Keratinocyte (primary cell): ENCODE measurements around the gene PAX5. TPM values are rescaled to one million over a fixed set of nuclear protein-coding genes. Genes with fewer than 3 reads are reported as not detected.
"Not testable (repeated sequence)": the region's sequence is repeated elsewhere in the genome, so short reads cannot be mapped to it uniquely, and the experiment has no call there.

Experiments used
- DNase-seq: peaks from one replicate; pipeline ENCODE4 v3.0.0-alpha.2; 2011; ENCODE audit warnings: low read depth, missing footprints, low spot score
- FAIRE-seq: peaks from 2 replicates; lab custom pipeline; 2011; peaks lifted over from hg19 to GRCh38; lab: Jason Lieb, UNC
- H2AFZ ChIP-seq: 2 replicates; pipeline ENCODE4 v1.6.0; 2012; ENCODE audit warnings: low read length, control low read depth, inconsistent platforms; ENCODE audit not compliant: control insufficient read depth
- H3K27ac ChIP-seq: 2 replicates; pipeline ENCODE4 v1.5.1; 2011; ENCODE audit warnings: low read length; ENCODE audit not compliant: control insufficient read depth, insufficient read depth
- H3K27me3 ChIP-seq: 3 replicates; pipeline ENCODE4 v1.6.0; 2011; ENCODE audit warnings: low read length; ENCODE audit not compliant: control insufficient read depth, insufficient read depth; ENCODE audit errors: extremely low read depth
- H3K36me3 ChIP-seq, 2 experiments: 2 replicates in 1 of 2; 3 replicates in 1 of 2; pipeline ENCODE4 v1.5.1; 2011; ENCODE audit warnings: low read length in 2 of 2, mild to moderate bottlenecking in 1 of 2; ENCODE audit not compliant: control insufficient read depth in 2 of 2, insufficient read depth in 2 of 2; ENCODE audit errors: extremely low read depth in 1 of 2
- H3K4me1 ChIP-seq: 3 replicates; pipeline ENCODE4 v1.5.1; 2011; ENCODE audit warnings: low read length; ENCODE audit not compliant: control insufficient read depth, insufficient read depth; ENCODE audit errors: extremely low read depth
- H3K4me2 ChIP-seq: 3 replicates; pipeline ENCODE4 v1.6.0; 2011; ENCODE audit warnings: low read depth, low read length; ENCODE audit not compliant: control insufficient read depth, insufficient read depth; ENCODE audit errors: extremely low read depth
- H3K4me3 ChIP-seq, 3 experiments: fragments of 200-600 bp in 1 of 3; sonication (generic) in 1 of 3; 2 replicates in 2 of 3; 3 replicates in 1 of 3; pipeline ENCODE4 v1.5.1; 2011 to 2016; ENCODE audit warnings: low read length in 3 of 3, mild to moderate bottlenecking in 3 of 3, control low read depth in 2 of 3, inconsistent platforms in 1 of 3, low read depth in 1 of 3, mixed read lengths in 1 of 3, mixed run types in 1 of 3, moderate library complexity in 1 of 3; ENCODE audit not compliant: control insufficient read depth in 2 of 3, insufficient read depth in 2 of 3; ENCODE audit errors: extremely low read depth in 1 of 3
- H3K79me2 ChIP-seq: 2 replicates; pipeline ENCODE4 v1.6.0; 2012; ENCODE audit warnings: low read length; ENCODE audit not compliant: control insufficient read depth, insufficient read depth
- H3K9ac ChIP-seq: 3 replicates; pipeline ENCODE4 v1.6.0; 2011; ENCODE audit warnings: low read length; ENCODE audit not compliant: control insufficient read depth, insufficient read depth; ENCODE audit errors: extremely low read depth
- H3K9me1 ChIP-seq: 3 replicates; pipeline ENCODE4 v1.6.0; 2011; ENCODE audit warnings: low read length; ENCODE audit not compliant: control insufficient read depth, insufficient read depth; ENCODE audit errors: extremely low read depth
- H3K9me3 ChIP-seq: 2 replicates; pipeline ENCODE4 v1.5.1; 2012; ENCODE audit warnings: low read depth, low read length; ENCODE audit not compliant: control insufficient read depth
- H4K20me1 ChIP-seq: 3 replicates; pipeline ENCODE4 v1.6.0; 2011; ENCODE audit warnings: low read length; ENCODE audit not compliant: control insufficient read depth, insufficient read depth; ENCODE audit errors: extremely low read depth
- CTCF ChIP-seq, 3 experiments: IDR thresholded peaks in 1 of 3; conservative IDR thresholded peaks in 1 of 3; optimal IDR thresholded peaks in 1 of 3; 2 replicates in 2 of 3; 3 replicates in 1 of 3; pipeline versions ENCODE3 to v1.5.1; 2011; ENCODE audit warnings: low read length in 3 of 3, mild to moderate bottlenecking in 3 of 3, moderate library complexity in 2 of 3, control low read depth in 1 of 3, inconsistent platforms in 1 of 3; ENCODE audit not compliant: insufficient read depth in 2 of 3; ENCODE audit errors: extremely low read depth in 1 of 3
- EZH2 ChIP-seq: IDR thresholded peaks from one replicate; pipeline ENCODE4 v1.6.1; 2012; ENCODE audit warnings: inconsistent platforms, mild to moderate bottlenecking, low read length, moderate library complexity
- dilution Hi-C: fragments of 300-500 bp; cut with MboI; formaldehyde crosslinking; loops from one replicate; pipeline ENCODE4 v1.7.0; 2020; ENCODE audit warnings: low sequenced_read_pairs; ENCODE audit not compliant: extremely low pct_ligation_motif_present
- polyA plus RNA-seq, 5 experiments: library from polyadenylated mRNA; depleted of rRNA in 3 of 5; stranded (reverse) in 3 of 5; stranded (forward) in 1 of 5; unstranded in 1 of 5; fragments of >200 nt; gene quantifications; 1 replicate in 1 of 5; 2 replicates in 3 of 5; 3 replicates in 1 of 5; pipeline versions ENCODE4 v1.2.1 to v1.2.3, GENCODE V29; 2011 to 2012; ENCODE audit warnings: missing spikeins in 2 of 5, low read depth in 1 of 5, low replicate concordance in 1 of 5

PAX5 gene
- polyA plus RNA-seq, 1 donor (not counting 4 experiments of a cell fraction or from before 2014, with no cell fraction given) = not detected

- H3K27me3 ChIP-seq = peaks cover 20% of the 10 kb centered on the region
- no peaks in the 10 kb centered on the region for H3K79me2 ChIP-seq
- dilution Hi-C loops = no loop called here
- TF ChIP-seq EZH2 (no peak), CTCF (optimal IDR thresholded peaks at IDR 0.05 in 1 of 3, IDR thresholded peaks at IDR 0.05 in 1 of 3, conservative IDR thresholded peaks at IDR 0.05 in 1 of 3; ENCODE audit: extremely low read depth in 1 of 3, insufficient read depth in 2 of 3, low read length in 3 of 3) (peak in 1 of 3 experiments; percentile 7)
- no peak overlapping the region for H3K27ac ChIP-seq
- no peaks in the 10 kb centered on the region for H3K36me3 ChIP-seq
- H2AFZ ChIP-seq = no peak overlapping the region
- no peaks in the 10 kb centered on the region for H3K9me1 ChIP-seq
- DNase-seq (no peak), FAIRE-seq (no peak)
- no peak overlapping the region for H3K4me2 ChIP-seq
- H3K4me1 ChIP-seq = no peaks in the 10 kb centered on the region
- no peaks in the 10 kb centered on the region for H3K9me3 ChIP-seq
- no peaks in the 10 kb centered on the region for H4K20me1 ChIP-seq
- H3K9ac ChIP-seq = no peak overlapping the region
- no peak overlapping the region for H3K4me3 ChIP-seq
Observed at GRCh38 chr9:36870960-36871359, 163.1 kb downstream of the PAX5 start.

DNA sequence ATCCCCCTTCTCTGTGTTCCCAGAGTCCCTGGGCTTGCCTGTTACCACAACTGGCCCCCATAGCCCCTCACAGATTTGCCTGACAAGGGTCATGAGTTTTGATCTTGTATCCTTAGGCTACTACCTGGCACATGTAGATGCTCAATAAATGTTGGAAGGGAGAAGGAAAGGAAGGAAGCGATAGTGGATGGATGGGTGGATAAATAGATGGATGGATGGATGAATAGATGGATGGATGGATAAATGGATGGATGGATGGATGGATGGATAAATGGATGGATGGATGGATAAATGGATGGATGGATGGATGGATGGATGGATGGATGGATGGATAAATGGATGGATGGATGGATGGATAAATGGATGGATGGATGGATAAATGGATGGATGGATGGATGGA is 164.5 kb downstream of the PAX5 start:
- FAIRE-seq, dilution Hi-C loops, H3K4me1 ChIP-seq: not testable (repeated sequence)

GRCh38 chr9:36868586-36869282 is 165.3 kb downstream of the PAX5 start:
- Histone ChIP-seq H2AFZ (no peak overlapping the region), H3K4me1 (no peaks in the 10 kb centered on the region), H3K27me3 (peaks cover 20% of the 10 kb centered on the region), H3K9me1 (no peaks in the 10 kb centered on the region), H3K4me3 (no peak overlapping the region), H3K79me2 (no peaks in the 10 kb centered on the region), H3K27ac (no peak overlapping the region), H3K36me3 (no peaks in the 10 kb centered on the region), H3K9ac (no peak overlapping the region), H3K9me3 (no peaks in the 10 kb centered on the region), H3K4me2 (no peak overlapping the region), H4K20me1 (no peaks in the 10 kb centered on the region)
- TF ChIP-seq CTCF (optimal IDR thresholded peaks at IDR 0.05 in 1 of 3, IDR thresholded peaks at IDR 0.05 in 1 of 3, conservative IDR thresholded peaks at IDR 0.05 in 1 of 3; ENCODE audit: extremely low read depth in 1 of 3, insufficient read depth in 2 of 3, low read length in 3 of 3) (no peak), EZH2 (no peak)
- FAIRE-seq = no peak
- dilution Hi-C loops = no loop called here
- no peak for DNase-seq

More for the DNA sequence above, 164.5 kb downstream of the PAX5 start:
- not testable (repeated sequence) for H3K9ac ChIP-seq, H3K36me3 ChIP-seq, H3K9me3 ChIP-seq, DNase-seq, H3K27ac ChIP-seq, H3K79me2 ChIP-seq, H3K4me3 ChIP-seq, H3K9me1 ChIP-seq, H4K20me1 ChIP-seq, H2AFZ ChIP-seq, H3K4me2 ChIP-seq
- H3K27me3 ChIP-seq = peaks cover 20% of the 10 kb centered on the region
